Measurements from ENCODE around the gene ROPN1L. TPM values are rescaled to one million over a fixed set of nuclear protein-coding genes. Genes with fewer than 3 reads are reported as not detected.

The ROPN1L gene
- total RNA-seq, 1 donor from 2014 or later, result not detected

DNA sequence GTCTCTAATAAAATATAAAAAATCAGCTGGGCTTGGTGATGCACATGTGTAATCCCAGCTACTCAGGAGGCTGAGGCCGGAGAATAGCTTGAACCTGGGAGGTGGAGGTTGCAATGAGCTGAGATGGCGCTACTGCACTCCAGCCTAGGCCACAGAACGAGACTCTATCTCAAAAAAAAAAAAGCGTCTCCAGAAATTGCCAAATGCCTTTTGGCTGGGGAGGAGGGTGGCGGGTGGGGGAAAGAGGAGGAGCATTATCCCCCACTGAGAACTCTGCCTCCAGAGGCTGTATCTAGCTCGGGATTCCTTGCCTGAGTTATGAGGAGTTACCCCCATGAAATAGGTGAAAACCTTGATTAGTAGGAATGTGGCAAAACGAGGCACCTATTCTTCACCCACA is 4.8 kb downstream of the ROPN1L start:
- H3F3A ChIP-seq (ENCODE audit: low read depth), result peaks cover 13% of the 10 kb centered on the region
- Mint-ChIP-seq H3K36me3 (peaks cover 2% of the 10 kb centered on the region), H3K9me3 (peaks cover 2% of the 10 kb centered on the region), H3K4me3 (no peak overlapping the region), H3K27ac (no peak overlapping the region), H3K27me3 (ENCODE audit: insufficient read depth, low read depth) (peaks cover 12% of the 10 kb centered on the region), H3K4me1 (peaks cover 2% of the 10 kb centered on the region)
- H3K4me3 ChIP-seq, result no peak overlapping the region
- no peak overlapping the region for H3K9ac ChIP-seq
- no peaks in the 10 kb centered on the region for H3K4me1 ChIP-seq
- TF ChIP-seq EZH2 (IDR thresholded peaks at IDR 0.05) (no peak), EZH2phosphoT487 (IDR thresholded peaks at IDR 0.05) (no peak)
- TF ChIP-seq, protein P1, sequence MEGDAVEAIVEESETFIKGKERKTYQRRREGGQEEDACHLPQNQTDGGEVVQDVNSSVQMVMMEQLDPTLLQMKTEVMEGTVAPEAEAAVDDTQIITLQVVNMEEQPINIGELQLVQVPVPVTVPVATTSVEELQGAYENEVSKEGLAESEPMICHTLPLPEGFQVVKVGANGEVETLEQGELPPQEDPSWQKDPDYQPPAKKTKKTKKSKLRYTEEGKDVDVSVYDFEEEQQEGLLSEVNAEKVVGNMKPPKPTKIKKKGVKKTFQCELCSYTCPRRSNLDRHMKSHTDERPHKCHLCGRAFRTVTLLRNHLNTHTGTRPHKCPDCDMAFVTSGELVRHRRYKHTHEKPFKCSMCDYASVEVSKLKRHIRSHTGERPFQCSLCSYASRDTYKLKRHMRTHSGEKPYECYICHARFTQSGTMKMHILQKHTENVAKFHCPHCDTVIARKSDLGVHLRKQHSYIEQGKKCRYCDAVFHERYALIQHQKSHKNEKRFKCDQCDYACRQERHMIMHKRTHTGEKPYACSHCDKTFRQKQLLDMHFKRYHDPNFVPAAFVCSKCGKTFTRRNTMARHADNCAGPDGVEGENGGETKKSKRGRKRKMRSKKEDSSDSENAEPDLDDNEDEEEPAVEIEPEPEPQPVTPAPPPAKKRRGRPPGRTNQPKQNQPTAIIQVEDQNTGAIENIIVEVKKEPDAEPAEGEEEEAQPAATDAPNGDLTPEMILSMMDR (IDR thresholded peaks at IDR 0.05), result no peak
- peaks cover 23% of the 10 kb centered on the region for H3K27me3 ChIP-seq
- H3K4me2 ChIP-seq, result no peak overlapping the region
- no peaks in the 10 kb centered on the region for H3K79me2 ChIP-seq (ENCODE audit: low read depth)
- no peaks in the 10 kb centered on the region for H4K20me1 ChIP-seq (ENCODE audit: low read depth)
- H3K9me3 ChIP-seq (ENCODE audit: low read depth), result no peaks in the 10 kb centered on the region
- no peaks in the 10 kb centered on the region for H3K36me3 ChIP-seq
- no peak for DNase-seq (ENCODE audit: low spot score)
- H2AFZ ChIP-seq (replicated peaks), result no peak overlapping the region
- H3K27ac ChIP-seq, result no peak overlapping the region

DNA sequence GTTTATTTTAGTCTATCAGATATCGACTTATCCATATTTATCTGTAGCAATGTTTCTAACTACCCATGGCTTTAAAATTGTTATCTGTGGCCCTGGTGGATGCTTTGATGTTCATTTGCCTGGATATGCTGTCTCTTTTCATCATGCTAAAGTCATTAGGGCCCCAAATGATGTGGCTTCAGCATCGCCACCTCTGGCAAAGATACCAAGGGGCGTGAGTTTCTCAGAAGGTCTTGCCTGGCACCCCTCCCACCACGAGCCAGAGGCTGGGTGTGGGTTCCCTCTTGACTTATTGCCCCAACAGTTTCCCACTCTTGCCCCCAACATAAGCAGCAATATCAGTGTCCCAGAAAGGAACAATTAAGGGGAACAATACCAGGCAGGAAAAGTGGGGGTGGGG is 5.4 kb downstream of the ROPN1L start:
- TF ChIP-seq EZH2phosphoT487 (IDR thresholded peaks at IDR 0.05), result no peak
- no peak for TF ChIP-seq EZH2 (IDR thresholded peaks at IDR 0.05)
- TF ChIP-seq, protein P1 (IDR thresholded peaks at IDR 0.05), result no peak
- Mint-ChIP-seq H3K27ac (no peak overlapping the region), H3K27me3 (ENCODE audit: insufficient read depth, low read depth) (peaks cover 12% of the 10 kb centered on the region), H3K4me3 (no peak overlapping the region), H3K36me3 (peaks cover 2% of the 10 kb centered on the region), H3K4me1 (peaks cover 2% of the 10 kb centered on the region), H3K9me3 (peaks cover 2% of the 10 kb centered on the region)
- no peaks in the 10 kb centered on the region for H3K9me3 ChIP-seq (ENCODE audit: low read depth)
- no peak overlapping the region for H3K27ac ChIP-seq
- H3F3A ChIP-seq (ENCODE audit: low read depth), result peaks cover 9% of the 10 kb centered on the region
- H3K9ac ChIP-seq, result no peak overlapping the region
- H3K4me3 ChIP-seq, result no peak overlapping the region
- no peak overlapping the region for H2AFZ ChIP-seq (replicated peaks)
- H3K79me2 ChIP-seq (ENCODE audit: low read depth), result no peaks in the 10 kb centered on the region
- DNase-seq (ENCODE audit: low spot score), result no peak
- H3K27me3 ChIP-seq, result peaks cover 21% of the 10 kb centered on the region
- no peaks in the 10 kb centered on the region for H4K20me1 ChIP-seq (ENCODE audit: low read depth)
- H3K36me3 ChIP-seq, result no peaks in the 10 kb centered on the region
- no peaks in the 10 kb centered on the region for H3K4me1 ChIP-seq
- no peak overlapping the region for H3K4me2 ChIP-seq

DNA sequence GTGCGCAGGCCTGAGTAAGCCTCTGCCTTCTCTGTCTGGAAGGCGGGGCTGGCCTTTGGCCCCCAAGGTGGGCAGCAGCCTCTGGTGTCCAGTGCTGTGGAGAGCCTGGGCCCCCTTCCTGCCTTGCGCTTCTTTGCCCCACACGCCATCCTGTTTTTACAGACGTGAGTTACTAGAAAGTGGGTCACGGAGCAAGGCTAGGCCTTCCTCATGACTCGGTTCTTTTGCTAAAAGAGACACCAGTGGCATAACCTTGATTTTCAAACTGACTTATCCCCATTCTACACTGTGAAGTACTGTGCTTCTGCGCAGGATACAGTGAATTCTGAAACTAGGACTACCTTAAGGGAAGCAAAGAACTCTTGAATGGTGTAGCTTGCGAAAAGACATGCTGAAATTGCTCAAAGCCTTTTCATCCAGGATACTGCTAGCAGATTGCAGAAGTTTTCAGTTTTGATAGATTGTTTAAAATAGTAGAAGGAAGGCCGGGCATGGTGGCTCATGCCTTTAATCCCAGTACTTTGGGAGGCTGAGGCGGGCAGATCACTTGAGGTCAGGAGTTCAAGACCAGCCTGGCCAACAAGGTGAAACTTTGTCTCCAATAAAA is 7.2 kb downstream of the ROPN1L start:
- TF ChIP-seq EZH2 (IDR thresholded peaks at IDR 0.05) (no peak), EZH2phosphoT487 (IDR thresholded peaks at IDR 0.05) (no peak)
- TF ChIP-seq, protein P1 (IDR thresholded peaks at IDR 0.05), result no peak
- no peak overlapping the region for H3K9ac ChIP-seq
- Mint-ChIP-seq H3K4me3 (no peak overlapping the region), H3K36me3 (no peaks in the 10 kb centered on the region), H3K4me1 (peaks cover 4% of the 10 kb centered on the region), H3K9me3 (no peaks in the 10 kb centered on the region), H3K27me3 (ENCODE audit: insufficient read depth, low read depth) (peaks cover 8% of the 10 kb centered on the region), H3K27ac (no peak overlapping the region)
- no peak overlapping the region for H3K27ac ChIP-seq
- H3K4me3 ChIP-seq, result no peak overlapping the region
- H3K4me1 ChIP-seq, result no peaks in the 10 kb centered on the region
- no peak overlapping the region for H2AFZ ChIP-seq (replicated peaks)
- H4K20me1 ChIP-seq (ENCODE audit: low read depth), result no peaks in the 10 kb centered on the region
- DNase-seq (ENCODE audit: low spot score), result no peak
- no peaks in the 10 kb centered on the region for H3K9me3 ChIP-seq (ENCODE audit: low read depth)
- H3K27me3 ChIP-seq, result peaks cover 4% of the 10 kb centered on the region
- no peaks in the 10 kb centered on the region for H3K36me3 ChIP-seq
- no peaks in the 10 kb centered on the region for H3F3A ChIP-seq (ENCODE audit: low read depth)
- H3K4me2 ChIP-seq, result no peak overlapping the region
- no peaks in the 10 kb centered on the region for H3K79me2 ChIP-seq (ENCODE audit: low read depth)

All from neural progenitor cell (in vitro differentiated cells).